ENCODE measurements around the gene CD79B.
"Not testable (repeated sequence)": the region's sequence is repeated elsewhere in the genome, so short reads cannot be mapped to it uniquely, and the experiment has no call there.

GRCh38 chr17:63915753-63916152 is 16.4 kb downstream of the CD79B start:
- not testable (repeated sequence) for TF ChIP-seq CTCF (optimal IDR thresholded peaks at IDR 0.05 in 1 of 3, IDR thresholded peaks at IDR 0.05 in 1 of 3, conservative IDR thresholded peaks at IDR 0.05 in 1 of 3; ENCODE audit: extremely low read depth in 1 of 3, insufficient read depth in 2 of 3, low read length in 3 of 3); EZH2 (IDR thresholded peaks at IDR 0.05; ENCODE audit: low read length)

Measured in keratinocyte (primary cell).